Right cardiac atrium (tissue), 5 donors: ENCODE data around the gene MEIS3. TPM values are rescaled to one million over a fixed set of nuclear protein-coding genes. Genes with fewer than 3 reads are reported as not detected.
A peak's percentile ranks its signal among the peaks of the same experiment; 100 is the strongest.
"Not testable (repeated sequence)": the region's sequence is repeated elsewhere in the genome, so short reads cannot be mapped to it uniquely, and the experiment has no call there.

ENCODE experiments used
- ATAC-seq, 2 donors: fragments of 200-7000 bp; cut with Tn5 transposase; one replicate each; pipeline versions ENCODE4 v1.8.0 to v1.9.1; 2020; ENCODE audit warnings: moderate library complexity in 2 of 2, mild to moderate bottlenecking in 1 of 2
- DNase-seq, 3 donors: peaks; one replicate each; pipeline ENCODE4 v3.0.0-alpha.2; 2020
- H3K27ac ChIP-seq: one replicate; pipeline ENCODE4 v1.5.1; 2013; ENCODE audit warnings: mild to moderate bottlenecking, low read length, control low read depth, moderate library complexity
- H3K27me3 ChIP-seq: one replicate; pipeline ENCODE4 v1.6.1; 2013; ENCODE audit not compliant: control insufficient read depth, insufficient read depth
- H3K4me1 ChIP-seq: one replicate; pipeline ENCODE4 v1.6.1; 2013; ENCODE audit warnings: low read length; ENCODE audit not compliant: control insufficient read depth, insufficient read depth
- H3K4me3 ChIP-seq: one replicate; pipeline ENCODE4 v1.5.1; 2013; ENCODE audit warnings: low read length, control low read depth
- H3K9me3 ChIP-seq: one replicate; pipeline ENCODE4 v1.6.1; 2013; ENCODE audit warnings: low read length; ENCODE audit not compliant: control insufficient read depth
- WGBS: extraction: QIAGEN DNeasy Blood & Tissue Kit; methylation state at CpG from one replicate; pipeline ENCODE4 v1.1.7; 2013; 5-methylcytosine and 5-hydroxymethylcytosine counted together
- intact Hi-C, 4 donors: fragments of 100-400 bp; cut with DNase I; formaldehyde crosslinking; loops; one replicate each; pipeline versions ENCODE4 v1.11.0 to v1.14.0; 2022 to 2023
- polyA plus RNA-seq: library from polyadenylated mRNA; stranded (reverse); fragments of 200-250 nt; gene quantifications from one replicate; pipeline ENCODE4 v1.2.3, GENCODE V29; 2013
- total RNA-seq, 4 donors: library from RNA; stranded (reverse); fragmentation: NEBNext Ultra II Directional; extraction: Animal tissue kit (Norgen Biotek cat#: 25700); gene quantifications; one replicate each; pipeline ENCODE4 v1.2.1, GENCODE V29; 2021
- donor health status: healthy with polysubstance abuse.
- donor health status: DM: no; HTN: yes; CAD: no.
- donor health status: DM: no; HTN: no; CAD: no.
- donor health status: DM: no; HTN: yes; CAD: no; lungs with severe emphysema.
- donor health status: DM: yes; HTN: yes; CAD: no.

Gene MEIS3
- total and polyA plus RNA-seq, 5 donors = 2.6 to 9.8 (median 5.9) TPM

- intact Hi-C loops = not testable (repeated sequence)
These were observed 35.4 kb downstream of the MEIS3 start for GRCh38 chr19:47383890-47384289.

GRCh38 chr19:47381653-47382279 lies 37.6 kb downstream of the MEIS3 start:
- intact Hi-C loops = no loop called here
- WGBS = 79% methylated on average over 11 of the region's 11 CpGs
- no peaks in the 10 kb centered on the region for H3K4me1 ChIP-seq
- ATAC-seq = no peak
- no peak overlapping the region for H3K27ac ChIP-seq
- no peak for DNase-seq
- H3K27me3 ChIP-seq = no peaks in the 10 kb centered on the region
- H3K9me3 ChIP-seq = no peaks in the 10 kb centered on the region
- no peak overlapping the region for H3K4me3 ChIP-seq

More at GRCh38 chr19:47383890-47384289, 35.4 kb downstream of the MEIS3 start:
- WGBS = 81% methylated on average over 5 of the region's 5 CpGs
- not testable (repeated sequence) for H3K4me3 ChIP-seq, H3K4me1 ChIP-seq, H3K27me3 ChIP-seq, ATAC-seq, H3K27ac ChIP-seq, H3K9me3 ChIP-seq, DNase-seq

- no peak for DNase-seq
- H3K4me3 ChIP-seq = no peak overlapping the region
- no peaks in the 10 kb centered on the region for H3K9me3 ChIP-seq
- H3K27me3 ChIP-seq = no peaks in the 10 kb centered on the region
- intact Hi-C loops = no loop called here
- H3K4me1 ChIP-seq = no peaks in the 10 kb centered on the region
- ATAC-seq = no peak
- 94% methylated on average over 14 of the region's 14 CpGs for WGBS
- no peak overlapping the region for H3K27ac ChIP-seq
These were observed 38.2 kb downstream of the MEIS3 start for GRCh38 chr19:47381121-47381520.

GRCh38 chr19:47380559-47380958 lies 38.8 kb downstream of the MEIS3 start:
- H3K27ac ChIP-seq = no peak overlapping the region
- no peak for DNase-seq
- no peaks in the 10 kb centered on the region for H3K27me3 ChIP-seq
- no peaks in the 10 kb centered on the region for H3K9me3 ChIP-seq
- intact Hi-C loops = no loop called here
- no peaks in the 10 kb centered on the region for H3K4me1 ChIP-seq
- no peak for ATAC-seq
- H3K4me3 ChIP-seq = no peak overlapping the region
- WGBS = 92% methylated on average over 6 of the region's 6 CpGs

GRCh38 chr19:47379381-47379938 lies 39.9 kb downstream of the MEIS3 start:
- no peaks in the 10 kb centered on the region for H3K27me3 ChIP-seq
- ATAC-seq (no peak), DNase-seq (no peak)
- H3K27ac ChIP-seq = no peak overlapping the region
- no peaks in the 10 kb centered on the region for H3K9me3 ChIP-seq
- no peaks in the 10 kb centered on the region for H3K4me1 ChIP-seq
- WGBS = 93% methylated on average over 23 of the region's 23 CpGs
- H3K4me3 ChIP-seq = no peak overlapping the region
- intact Hi-C loops = no loop called here

GRCh38 chr19:47378246-47378645 lies 41.1 kb downstream of the MEIS3 start:
- Histone ChIP-seq H3K27ac (no peak overlapping the region), H3K27me3 (no peaks in the 10 kb centered on the region), H3K4me3 (no peak overlapping the region), H3K4me1 (no peaks in the 10 kb centered on the region), H3K9me3 (no peaks in the 10 kb centered on the region)
- no peak for DNase-seq
- no peak for ATAC-seq
- intact Hi-C loops = no loop called here
- WGBS = 93% methylated on average over 11 of the region's 11 CpGs

GRCh38 chr19:47377801-47378200 lies 41.5 kb downstream of the MEIS3 start:
- intact Hi-C loops = no loop called here
- ATAC-seq (no peak), DNase-seq (no peak)
- no peak overlapping the region for H3K4me3 ChIP-seq
- H3K27ac ChIP-seq = peak overlapping the region; percentile 3
- no peaks in the 10 kb centered on the region for H3K4me1 ChIP-seq
- 78% methylated on average over 12 of the region's 12 CpGs for WGBS
- no peaks in the 10 kb centered on the region for H3K9me3 ChIP-seq
- H3K27me3 ChIP-seq = no peaks in the 10 kb centered on the region

- DNase-seq = peak; percentile 37 to 82 (median 79)
- no peak overlapping the region for H3K27ac ChIP-seq
These were observed 42.1 kb downstream of the MEIS3 start for GRCh38 chr19:47377208-47377701.

GRCh38 chr19:47376589-47377144 lies 42.7 kb downstream of the MEIS3 start:
- intact Hi-C loops = no loop called here
- 90% methylated on average over 16 of the region's 16 CpGs for WGBS
- H3K4me1 ChIP-seq = no peaks in the 10 kb centered on the region
- H3K27ac ChIP-seq = no peak overlapping the region
- H3K9me3 ChIP-seq = no peaks in the 10 kb centered on the region
- no peak for DNase-seq
- no peaks in the 10 kb centered on the region for H3K27me3 ChIP-seq
- ATAC-seq = peak in 1 of 2 donors; percentile 7
- H3K4me3 ChIP-seq = no peak overlapping the region

More at GRCh38 chr19:47377208-47377701, 42.1 kb downstream of the MEIS3 start:
- no peaks in the 10 kb centered on the region for H3K27me3 ChIP-seq
- H3K4me1 ChIP-seq = no peaks in the 10 kb centered on the region
- H3K9me3 ChIP-seq = no peaks in the 10 kb centered on the region
- intact Hi-C loops = no loop called here
- WGBS = 64% methylated on average over 16 of the region's 16 CpGs
- ATAC-seq = peak; percentile 62 to 86
- no peak overlapping the region for H3K4me3 ChIP-seq

- WGBS = 96% methylated on average over 30 of the region's 30 CpGs
- Histone ChIP-seq H3K4me1 (no peaks in the 10 kb centered on the region), H3K27me3 (no peaks in the 10 kb centered on the region), H3K27ac (no peak overlapping the region), H3K4me3 (no peak overlapping the region), H3K9me3 (no peaks in the 10 kb centered on the region)
- no peak for ATAC-seq
- DNase-seq = no peak
- intact Hi-C loops = no loop called here
These were observed 43.4 kb downstream of the MEIS3 start for GRCh38 chr19:47375694-47376588.
